Left ventricle myocardium inferior (tissue), 1 donor: Measurements from ENCODE around the gene NR3C1. TPM values are rescaled to one million over a fixed set of nuclear protein-coding genes. Genes with fewer than 3 reads are reported as not detected.

Experiments used
- DNase-seq: peaks from one replicate; pipeline ENCODE4 v3.0.0-alpha.2; 2020
- H3K27ac ChIP-seq: fragments of 200-600 bp; replicated peaks from 2 replicates; pipeline ENCODE4 v1.8.0; 2021
- H3K27me3 ChIP-seq: fragments of 200-600 bp; 2 replicates; pipeline ENCODE4 v1.8.0; 2021; ENCODE audit warnings: low read depth
- H3K36me3 ChIP-seq: fragments of 200-600 bp; 2 replicates; pipeline ENCODE4 v1.8.0; 2021
- H3K4me1 ChIP-seq: fragments of 200-600 bp; 2 replicates; pipeline ENCODE4 v1.8.0; 2021
- H3K4me3 ChIP-seq: fragments of 200-600 bp; 2 replicates; pipeline ENCODE4 v1.8.0; 2021; ENCODE audit warnings: mild to moderate bottlenecking, moderate library complexity
- H3K9me3 ChIP-seq: fragments of 200-600 bp; replicated peaks from 2 replicates; pipeline ENCODE4 v1.8.0; 2021
- CTCF ChIP-seq: fragments of 200-600 bp; IDR thresholded peaks from 2 replicates; pipeline ENCODE4 v1.8.0; 2021; ENCODE audit warnings: antibody characterized with exemption, mild to moderate bottlenecking, borderline replicate concordance
- intact Hi-C: fragments of 100-400 bp; cut with micrococcal nuclease; formaldehyde crosslinking; loops from one replicate; pipeline ENCODE4 v1.11.0; 2022
- total RNA-seq: library from RNA; stranded (reverse); fragmentation: NEBNext Ultra II Directional; extraction: Animal tissue kit (Norgen Biotek cat#: 25700); gene quantifications from one replicate; pipeline ENCODE4 v1.2.1, GENCODE V29; 2021
- donor health status: DM: no; HTN: yes; CAD: no; lungs with severe emphysema.

The NR3C1 gene
- total RNA-seq, 1 donor from 2014 or later, result 44.9 TPM

- intact Hi-C loops, result no loop called here
- DNase-seq, result no peak
- H3K9me3 ChIP-seq, result no peaks in the 10 kb centered on the region
- TF ChIP-seq CTCF, result no peak
- H3K27ac ChIP-seq, result no peak overlapping the region
- H3K27me3 ChIP-seq, result no peaks in the 10 kb centered on the region
- H3K4me3 ChIP-seq, result no peak overlapping the region
- peaks cover 22% of the 10 kb centered on the region for H3K4me1 ChIP-seq
- peaks cover under 1% of the 10 kb centered on the region for H3K36me3 ChIP-seq
These were observed 173.4 kb downstream of the NR3C1 start for GRCh38 chr5:143229896-143230675.

DNA sequence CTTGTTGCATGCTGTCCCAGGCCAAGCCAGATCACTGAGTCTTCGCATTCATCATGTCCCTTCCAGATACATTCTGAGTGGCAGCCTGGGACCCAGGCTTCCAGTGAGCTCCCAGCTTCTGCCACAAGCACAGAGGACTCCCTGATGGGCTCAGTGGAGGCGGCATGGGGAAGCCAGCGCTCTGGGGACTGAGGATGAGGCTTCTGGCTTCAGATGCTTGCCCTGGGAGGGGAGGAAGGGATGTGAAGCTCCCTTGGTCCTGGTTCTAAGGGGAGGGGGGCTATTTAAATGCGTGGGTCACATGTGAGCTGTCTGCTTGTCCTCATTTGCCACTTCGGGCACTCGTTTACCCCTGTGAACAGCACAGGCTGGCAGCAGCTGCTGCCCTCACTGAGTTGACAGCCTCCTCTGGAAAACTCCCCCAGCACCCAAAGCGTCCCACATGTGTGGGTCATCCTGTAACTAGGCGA is 174.0 kb downstream of the NR3C1 start:
- no peak for TF ChIP-seq CTCF
- Histone ChIP-seq H3K27ac (no peak overlapping the region), H3K4me3 (no peak overlapping the region), H3K9me3 (no peaks in the 10 kb centered on the region), H3K27me3 (no peaks in the 10 kb centered on the region), H3K36me3 (peaks cover 4% of the 10 kb centered on the region), H3K4me1 (peaks cover 22% of the 10 kb centered on the region)
- no peak for DNase-seq
- intact Hi-C loops, result no loop called here

DNA sequence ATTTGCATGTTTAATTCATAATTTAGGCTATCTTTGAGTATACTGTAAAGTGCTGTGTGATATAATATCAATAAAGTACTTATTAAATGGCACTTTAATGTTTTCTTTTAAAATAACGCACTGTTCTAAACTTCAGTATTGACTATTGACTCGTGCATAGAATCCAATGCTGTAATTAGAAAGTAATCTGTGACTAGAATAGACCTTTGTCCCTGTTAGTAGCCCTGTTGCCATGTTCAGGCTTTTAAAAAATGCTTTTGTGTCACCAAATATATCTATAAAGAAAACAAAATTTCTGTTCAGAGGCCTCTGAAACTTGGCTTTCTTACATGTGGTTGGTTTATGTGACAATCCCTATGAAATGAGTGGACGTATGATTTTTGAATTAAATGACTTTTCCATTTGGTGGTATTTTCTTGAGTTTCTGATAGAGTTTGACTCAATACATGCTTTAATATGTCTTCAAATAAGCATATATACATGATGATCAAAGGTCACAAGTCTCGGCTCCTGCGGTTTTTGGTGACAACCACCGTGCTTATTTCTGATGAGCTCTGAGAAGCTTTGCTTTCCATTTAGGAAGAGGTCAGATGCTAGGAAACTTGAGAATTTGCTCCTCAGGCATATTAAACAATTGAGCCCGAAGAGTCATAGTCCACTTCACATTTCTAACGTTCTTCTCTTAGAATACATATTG is 174.7 kb downstream of the NR3C1 start:
- no peak for DNase-seq
- Histone ChIP-seq H3K4me3 (no peak overlapping the region), H3K27ac (no peak overlapping the region), H3K4me1 (peaks cover 22% of the 10 kb centered on the region), H3K36me3 (peaks cover 11% of the 10 kb centered on the region), H3K27me3 (no peaks in the 10 kb centered on the region), H3K9me3 (no peaks in the 10 kb centered on the region)
- TF ChIP-seq CTCF, result no peak
- intact Hi-C loops, result no loop called here
